HepG2 (cell line): ENCODE data around the gene ARHGAP23. TPM values are rescaled to one million over a fixed set of nuclear protein-coding genes. Genes with fewer than 3 reads are reported as not detected.

ENCODE experiments used
- CCAR2 ChIP-seq: fragments of 200-400 bp; formaldehyde crosslinking; optimal IDR thresholded peaks from 2 replicates; pipeline ENCODE3; 2018; ENCODE audit warnings: low read depth, mild to moderate bottlenecking, low read length, moderate library complexity
- CHCHD3 ChIP-seq: sonication (generic); formaldehyde crosslinking; IDR thresholded peaks from 2 replicates; pipeline ENCODE4 v1.8.0; 2022; ENCODE audit warnings: mild to moderate bottlenecking, missing genetic modification reagents, moderate library complexity
- DNMT3B ChIP-seq: conservative IDR thresholded peaks from 2 replicates; pipeline ENCODE4 v1.6.1; 2016; ENCODE audit warnings: missing biosample characterization, control low read depth
- FOXO1 ChIP-seq: sonication (generic); formaldehyde crosslinking; IDR thresholded peaks from 2 replicates; pipeline ENCODE4 v1.4.0; 2020; ENCODE audit warnings: missing genetic modification reagents
- HOMEZ ChIP-seq: IDR thresholded peaks from 2 replicates; pipeline ENCODE4 v1.6.1; 2016; ENCODE audit warnings: low read depth
- KLF12 ChIP-seq: sonication (generic); formaldehyde crosslinking; IDR thresholded peaks from 2 replicates; pipeline ENCODE4 v1.4.0; 2020; ENCODE audit warnings: missing genetic modification reagents, borderline replicate concordance
- KLF15 ChIP-seq: sonication (generic); formaldehyde crosslinking; IDR thresholded peaks from 2 replicates; pipeline ENCODE4 v1.8.1; 2023; ENCODE audit warnings: borderline replicate concordance, mild to moderate bottlenecking, inconsistent platforms, missing genetic modification reagents, mixed read lengths
- MLX ChIP-seq: IDR thresholded peaks from 2 replicates; pipeline ENCODE4 v1.6.1; 2016
- SALL1 ChIP-seq: sonication (generic); formaldehyde crosslinking; IDR thresholded peaks from 2 replicates; pipeline ENCODE4 v1.8.0; 2022; ENCODE audit warnings: mild to moderate bottlenecking, missing genetic modification reagents
- ZBTB10 ChIP-seq: sonication (generic); formaldehyde crosslinking; IDR thresholded peaks from 2 replicates; pipeline ENCODE4 v1.4.0; 2020; ENCODE audit warnings: missing genetic modification reagents, borderline replicate concordance
- ZFYVE20 ChIP-seq: sonication (generic); formaldehyde crosslinking; IDR thresholded peaks from 2 replicates; pipeline ENCODE4 v1.8.0; 2023; ENCODE audit warnings: low read depth, mild to moderate bottlenecking, moderate library complexity, missing genetic modification reagents, borderline replicate concordance
- ZNF547 ChIP-seq: sonication (generic); formaldehyde crosslinking; IDR thresholded peaks from 2 replicates; pipeline ENCODE4 v1.5.1; 2020; ENCODE audit warnings: mild to moderate bottlenecking, missing genetic modification reagents
- ZSCAN21 ChIP-seq: sonication (generic); formaldehyde crosslinking; IDR thresholded peaks from 2 replicates; pipeline ENCODE4 v1.8.0; 2022; ENCODE audit warnings: mild to moderate bottlenecking, missing genetic modification reagents, moderate library complexity, borderline replicate concordance
- polyA plus RNA-seq, 8 experiments: library from polyadenylated mRNA; depleted of rRNA in 3 of 8; stranded (reverse) in 7 of 8; unstranded in 1 of 8; fragments of >200 nt; fragmentation: Illumina TruSeq in 4 of 8; extraction: Trizol in 4 of 8; gene quantifications; 2 replicates each; pipeline versions ENCODE4 v1.2.1 to v1.2.3, GENCODE V29; 2011 to 2016; ENCODE audit warnings: low read depth in 4 of 8, missing spikeins in 1 of 8, mixed read lengths in 1 of 8; ENCODE audit not compliant: insufficient read depth in 1 of 8
- total RNA-seq, 5 experiments: library from RNA; depleted of rRNA; stranded (reverse); fragments of >200 nt; fragmentation: Illumina TruSeq; extraction: Trizol; gene quantifications; 2 replicates each; pipeline ENCODE4 v1.2.3, GENCODE V29; 2016; ENCODE audit warnings: low read depth in 1 of 5
- TF ChIP-seq, protein P1 (sequence below): sonication (generic); formaldehyde crosslinking; IDR thresholded peaks from 2 replicates; pipeline ENCODE4 v1.4.0; 2020; ENCODE audit warnings: missing genetic modification reagents

The ARHGAP23 gene
- total and polyA plus RNA-seq, 2 of the 13 experiments (the other 11 are each of a cell fraction or from before 2014, with no cell fraction given) = 0.03 TPM; not detected in 1

- no peak for TF ChIP-seq ZBTB10 (CRISPR knock-in tag)
- no peak; the same call in 1 of the 2 replicates for TF ChIP-seq ZSCAN21 (CRISPR knock-in tag)
- TF ChIP-seq ZNF547 (CRISPR knock-in tag) = 0 out of 2 replicates have a peak, but pooled peaks have one; percentile 25
- peak; percentile 64; the same call in 1 of the 2 replicates for TF ChIP-seq HOMEZ (CRISPR knock-in tag)
- TF ChIP-seq CCAR2 = no peak
- TF ChIP-seq FOXO1 (CRISPR knock-in tag) = peak; percentile 68; the same call in 1 of the 2 replicates
- TF ChIP-seq SALL1 (CRISPR knock-in tag) = peak; percentile 79
- TF ChIP-seq KLF15 (CRISPR knock-in tag) = no peak
- no peak; the same call in 1 of the 2 replicates for TF ChIP-seq ZFYVE20 (CRISPR knock-in tag)
- no peak for TF ChIP-seq MLX (CRISPR knock-in tag)
- TF ChIP-seq DNMT3B (CRISPR knock-in tag) = peak; percentile 23
- TF ChIP-seq CHCHD3 (CRISPR knock-in tag) = peak; percentile 77; the same call in 1 of the 2 replicates
- TF ChIP-seq KLF12 = no peak
- TF ChIP-seq, protein P1, sequence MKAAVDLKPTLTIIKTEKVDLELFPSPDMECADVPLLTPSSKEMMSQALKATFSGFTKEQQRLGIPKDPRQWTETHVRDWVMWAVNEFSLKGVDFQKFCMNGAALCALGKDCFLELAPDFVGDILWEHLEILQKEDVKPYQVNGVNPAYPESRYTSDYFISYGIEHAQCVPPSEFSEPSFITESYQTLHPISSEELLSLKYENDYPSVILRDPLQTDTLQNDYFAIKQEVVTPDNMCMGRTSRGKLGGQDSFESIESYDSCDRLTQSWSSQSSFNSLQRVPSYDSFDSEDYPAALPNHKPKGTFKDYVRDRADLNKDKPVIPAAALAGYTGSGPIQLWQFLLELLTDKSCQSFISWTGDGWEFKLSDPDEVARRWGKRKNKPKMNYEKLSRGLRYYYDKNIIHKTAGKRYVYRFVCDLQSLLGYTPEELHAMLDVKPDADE = no peak
Measured at GRCh38 chr17:38557836-38558727, 129.8 kb downstream of the ARHGAP23 start (continued).
